HG03457 (cell line): ENCODE data around the gene FBXO10.

Experiments used
- ATAC-seq: cut with Tn5 transposase; IDR thresholded peaks from one replicate; pipeline ENCODE4 v1.9.1; 2021; ENCODE audit warnings: moderate number of reproducible peaks; ENCODE audit not compliant: unreplicated experiment

FBXO10 gene

GRCh38 chr9:37593883-37594448 lies 17.8 kb upstream of the FBXO10 start:
- ATAC-seq: no peak

DNA sequence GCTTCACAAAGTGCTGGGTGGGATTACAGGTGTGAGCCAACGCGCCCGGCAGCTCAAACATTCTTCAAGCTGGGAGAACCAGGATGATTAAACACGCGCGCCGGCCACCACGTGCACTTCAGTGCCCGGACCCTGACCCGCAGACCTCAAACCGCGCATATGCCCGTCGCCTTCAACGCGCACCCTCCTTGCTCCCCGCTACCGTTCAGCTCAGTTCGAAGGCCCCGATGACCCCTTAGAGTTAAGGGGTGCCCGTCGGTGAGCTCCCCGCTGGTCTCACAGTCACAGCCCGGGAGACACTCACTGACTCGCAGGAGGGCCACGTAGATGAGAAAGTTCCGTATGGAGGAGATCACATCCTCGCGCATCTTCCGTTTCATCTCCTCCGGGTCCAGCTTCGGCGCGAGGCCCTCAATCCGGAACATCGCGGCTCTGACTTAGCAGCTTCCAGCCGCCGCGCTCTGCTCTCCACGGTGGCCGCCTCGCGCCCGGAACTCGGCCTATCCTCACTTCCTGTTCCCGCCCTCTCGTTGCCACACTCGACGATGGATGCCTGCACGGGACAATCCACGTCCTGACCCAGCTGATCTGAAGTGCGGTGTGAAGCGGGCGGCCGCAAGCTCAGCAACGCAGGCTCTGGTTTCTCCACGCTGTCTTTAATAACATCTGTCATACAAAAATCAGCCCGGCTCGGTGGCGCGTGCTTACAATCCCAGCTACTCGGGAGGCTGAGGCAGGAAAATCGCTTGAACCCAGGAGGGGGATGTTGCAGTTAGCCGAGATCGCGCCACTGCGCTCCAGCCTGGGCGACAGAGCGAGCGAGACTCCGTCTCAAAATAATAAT lies 16.1 kb upstream of the FBXO10 start, which contains the start of gene TOMM5:
Gene TOMM5 (minus strand): TSS at position 490 of the 844 bp plus-strand sequence. CDS start 65 bp downstream, at position 425.
- peak; percentile 74 for ATAC-seq

DNA sequence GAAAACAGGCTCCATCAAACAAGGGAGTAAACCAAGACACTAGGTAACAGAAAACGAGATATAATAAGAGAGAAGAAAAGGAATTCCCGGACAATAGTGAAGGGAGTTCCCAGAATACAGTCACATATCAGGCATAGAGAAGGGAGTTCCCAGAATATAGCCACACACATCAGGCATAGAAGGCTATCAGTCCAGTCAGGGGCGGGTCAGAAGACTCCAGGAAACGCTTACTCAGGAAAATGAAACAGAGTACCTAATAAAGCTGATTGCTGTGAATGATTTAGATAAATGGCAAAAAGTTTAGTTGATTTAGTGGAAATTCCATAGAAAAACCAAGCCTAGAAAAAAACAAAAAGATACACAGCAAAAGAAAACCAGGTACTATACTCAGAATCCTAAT lies 11.3 kb upstream of the FBXO10 start:
- ATAC-seq: no peak

DNA sequence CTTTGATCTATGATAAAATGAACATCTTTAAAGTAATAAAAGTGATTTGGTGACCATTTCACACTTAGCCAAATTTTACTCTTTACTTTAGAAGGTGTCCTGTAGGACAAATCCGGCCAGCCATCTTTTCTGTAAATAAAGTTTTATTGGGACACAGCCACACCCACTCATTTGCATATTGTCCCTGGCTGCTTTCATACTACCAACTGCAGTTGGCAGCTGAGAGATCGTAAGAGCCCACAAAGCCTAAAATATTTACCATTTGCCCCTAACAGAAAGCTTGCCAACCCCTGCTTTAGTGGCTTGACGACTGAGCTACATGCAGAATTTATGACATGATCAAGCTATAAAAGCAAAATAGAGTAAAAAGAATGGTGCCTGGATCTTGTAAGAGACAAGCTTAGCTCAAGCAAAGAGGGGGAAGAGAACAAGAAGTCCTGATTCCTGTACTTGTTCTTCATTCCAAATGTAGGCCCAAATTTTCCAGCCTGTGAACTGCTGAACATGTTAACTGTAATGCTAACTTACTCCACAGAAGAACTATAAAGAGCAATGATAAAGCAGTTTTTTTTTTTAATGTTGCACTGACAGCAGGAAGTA lies 7.4 kb upstream of the FBXO10 start:
- no peak for ATAC-seq

GRCh38 chr9:37582548-37583157 lies 6.5 kb upstream of the FBXO10 start:
- no peak for ATAC-seq

DNA sequence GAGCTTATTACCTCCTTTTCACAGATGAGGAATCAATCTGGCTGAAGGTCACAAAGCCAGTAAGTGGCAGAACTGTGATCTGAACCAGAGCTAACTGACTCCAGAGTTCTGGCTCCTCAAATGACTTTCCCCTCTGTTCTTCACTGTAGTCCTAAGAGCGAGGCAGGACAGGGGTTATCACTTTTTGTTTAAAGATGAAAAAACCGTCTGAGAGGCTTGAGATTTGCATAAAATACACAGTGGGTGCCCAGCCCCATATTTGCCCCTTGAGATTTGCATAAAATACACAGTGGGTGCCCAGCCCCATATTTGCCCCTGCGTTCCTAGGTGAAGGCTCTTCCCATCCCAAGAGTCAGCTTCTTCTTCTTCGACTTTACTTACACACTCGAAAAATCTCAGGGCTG lies 667 bp downstream of the FBXO10 start:
- peak; percentile 34 for ATAC-seq

DNA sequence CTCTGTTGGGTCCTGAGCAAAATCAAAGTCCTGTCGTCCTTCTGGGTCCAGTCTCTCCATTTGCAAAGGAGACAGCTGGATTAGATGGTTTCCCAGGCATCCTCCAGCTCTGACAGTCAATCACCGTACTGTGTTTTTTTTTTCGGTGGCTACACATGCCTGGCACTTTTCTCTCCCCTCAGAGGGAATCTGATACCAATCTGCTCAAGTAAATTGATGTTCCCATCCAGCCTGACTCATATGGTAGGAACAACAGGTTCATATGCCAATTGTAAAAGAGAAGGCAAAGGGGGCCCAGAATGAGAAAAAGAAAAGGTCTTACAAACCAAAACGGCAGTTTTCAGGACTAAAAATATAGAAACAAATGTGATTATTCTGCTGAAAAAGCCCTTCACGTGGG lies 1.2 kb downstream of the FBXO10 start:
- ATAC-seq: no peak

DNA sequence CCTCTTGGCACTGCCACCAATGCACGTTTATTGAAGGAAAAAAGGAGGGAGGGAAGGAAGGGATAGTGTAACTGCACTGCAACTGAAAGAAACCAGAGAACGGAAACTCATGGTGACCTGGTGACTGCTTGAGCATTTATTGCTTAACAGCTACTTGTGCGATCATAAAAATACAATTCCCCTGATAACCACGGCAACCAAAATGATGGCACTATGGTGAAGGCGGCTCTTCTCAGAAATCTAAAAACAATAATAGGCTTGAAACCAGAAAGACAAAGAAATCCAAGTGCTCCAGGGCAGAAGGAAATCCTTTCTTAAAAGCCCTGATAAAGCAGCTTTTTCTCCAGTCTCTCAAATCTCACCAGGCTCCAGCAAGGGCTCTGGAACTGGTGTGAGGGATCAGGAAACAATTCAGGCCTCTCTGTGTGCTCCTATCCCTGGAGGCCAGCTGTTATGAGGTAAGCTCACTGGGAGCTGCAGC lies 1.9 kb downstream of the FBXO10 start:
- ATAC-seq: no peak

DNA sequence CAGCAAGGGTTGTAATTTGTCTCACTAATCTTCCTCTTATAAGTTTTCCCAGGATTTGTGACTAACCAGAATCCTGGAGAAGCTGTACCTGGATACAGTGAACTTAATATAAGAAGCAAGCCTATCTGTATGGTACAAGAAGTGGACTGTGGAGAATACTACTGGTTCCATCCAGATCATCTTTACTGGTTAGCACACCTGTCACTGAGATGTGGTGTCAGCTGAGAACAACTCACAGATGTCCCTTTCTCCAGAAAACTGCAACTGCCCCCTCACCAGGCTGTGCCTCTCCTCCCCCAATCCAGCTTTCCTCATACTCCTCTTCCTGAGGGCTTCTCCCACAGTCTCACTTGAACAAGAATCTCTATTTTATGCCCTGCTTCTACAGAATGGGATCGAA lies 4.9 kb downstream of the FBXO10 start:
- no peak for ATAC-seq

GRCh38 chr9:37566716-37567115 lies 9.5 kb downstream of the FBXO10 start:
- ATAC-seq: no peak

GRCh38 chr9:37565661-37566618 lies 10.2 kb downstream of the FBXO10 start:
- ATAC-seq: no peak

GRCh38 chr9:37564916-37565315 lies 11.3 kb downstream of the FBXO10 start:
- ATAC-seq: no peak

DNA sequence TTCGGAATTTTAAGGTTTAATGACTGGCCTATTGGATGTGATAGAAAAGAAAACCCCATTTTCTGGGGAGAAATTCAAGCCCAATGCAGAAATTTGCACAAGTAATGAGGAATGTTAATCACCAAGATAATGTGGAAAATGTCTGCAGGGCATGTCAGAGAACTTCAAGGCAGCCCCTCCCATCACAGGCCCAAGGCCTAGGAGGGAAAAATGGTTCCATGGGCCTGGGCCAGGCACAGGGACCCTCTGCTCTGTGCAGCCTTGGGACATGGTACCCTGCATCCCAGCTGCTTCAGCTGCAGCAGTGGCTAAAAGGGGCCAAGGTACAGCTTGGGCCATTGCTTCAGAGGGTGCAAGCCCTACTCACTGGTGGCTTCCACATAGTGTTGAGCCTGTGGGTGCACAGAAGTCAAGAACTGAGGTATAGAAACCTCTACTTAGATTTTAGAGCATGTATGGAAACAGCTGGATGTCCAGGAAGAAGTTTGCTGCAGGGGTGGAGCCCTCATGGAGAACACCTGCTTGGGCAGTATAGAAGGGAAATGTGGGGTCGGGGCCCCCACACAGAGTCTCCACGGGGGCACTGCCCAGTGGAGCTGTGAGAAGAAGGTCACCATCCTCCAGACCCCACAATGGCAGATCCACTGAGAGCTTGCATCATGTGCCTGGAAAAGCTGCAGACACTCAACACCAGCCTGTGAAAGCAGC lies 12.2 kb downstream of the FBXO10 start:
- no peak for ATAC-seq

GRCh38 chr9:37562826-37563225 lies 13.4 kb downstream of the FBXO10 start:
- ATAC-seq: no peak

GRCh38 chr9:37561682-37562081 lies 14.5 kb downstream of the FBXO10 start:
- ATAC-seq: no peak

DNA sequence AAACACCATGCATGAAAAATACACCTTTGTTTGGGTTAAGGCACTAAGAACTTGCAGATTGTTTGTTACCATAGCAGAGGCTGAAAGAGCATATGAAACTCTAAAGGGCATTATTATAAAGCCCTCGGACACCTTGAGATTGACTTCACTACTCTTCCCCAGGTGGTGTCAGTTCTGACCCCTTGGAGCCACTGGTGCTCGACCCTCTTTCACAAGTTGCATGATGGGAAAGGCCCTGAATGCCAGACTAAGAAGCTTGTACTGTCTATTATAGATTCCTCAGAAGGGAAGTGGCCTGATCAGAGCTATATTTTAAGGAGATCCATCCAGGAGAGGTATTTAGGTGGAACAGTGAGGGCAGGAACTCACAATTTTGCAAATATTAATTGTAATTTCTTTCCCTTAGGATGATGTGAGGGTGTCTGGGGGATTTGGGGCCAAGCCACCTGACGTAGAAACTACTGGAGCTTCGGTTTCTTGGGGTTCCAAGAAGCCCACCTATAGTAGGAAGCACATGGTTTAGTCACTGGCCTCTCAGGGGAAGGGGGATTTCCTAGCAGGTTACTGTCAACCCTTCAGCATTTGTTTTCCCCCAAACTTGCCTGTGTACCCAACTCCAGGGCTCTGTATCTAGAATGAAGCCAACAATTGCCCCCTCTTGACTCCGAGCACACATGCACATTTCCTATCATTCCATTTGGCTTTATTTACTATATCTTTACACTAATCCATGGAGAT lies 16.2 kb downstream of the FBXO10 start:
- ATAC-seq: no peak

- no peak for ATAC-seq
Measured at GRCh38 chr9:37559125-37559524, 17.1 kb downstream of the FBXO10 start.

- ATAC-seq: no peak
Measured at GRCh38 chr9:37555786-37556185, 20.4 kb downstream of the FBXO10 start.

GRCh38 chr9:37554318-37554717 lies 21.9 kb downstream of the FBXO10 start:
- ATAC-seq: no peak
